HG03159 (cell line): Measurements from ENCODE around the gene RELB.
A peak's percentile ranks its signal among the peaks of the same experiment; 100 is the strongest.

Experiments
- ATAC-seq: cut with Tn5 transposase; IDR thresholded peaks from one replicate; pipeline ENCODE4 v1.9.1; 2021; ENCODE audit warnings: mild to moderate bottlenecking, moderate library complexity; ENCODE audit not compliant: unreplicated experiment

RELB gene

DNA sequence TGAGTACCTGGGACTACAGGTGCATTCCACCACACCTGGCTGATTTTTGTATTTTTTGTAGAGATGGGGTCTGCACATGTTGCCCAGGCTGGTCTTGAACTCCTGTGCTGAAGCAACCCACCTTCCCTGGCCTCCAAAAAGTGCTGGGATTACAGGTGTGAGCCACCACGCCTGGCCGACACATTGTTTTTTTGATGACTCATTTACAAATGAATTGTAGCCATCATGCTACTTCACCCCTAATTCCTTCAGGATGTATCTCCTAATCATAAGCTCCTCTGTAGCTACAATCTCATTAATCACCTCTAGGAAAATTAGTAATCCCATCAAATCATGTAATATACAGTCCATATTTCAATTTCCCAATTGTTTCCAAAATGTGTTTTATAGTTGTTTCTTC, 17.9 kb downstream of the RELB start:
- no peak for ATAC-seq

DNA sequence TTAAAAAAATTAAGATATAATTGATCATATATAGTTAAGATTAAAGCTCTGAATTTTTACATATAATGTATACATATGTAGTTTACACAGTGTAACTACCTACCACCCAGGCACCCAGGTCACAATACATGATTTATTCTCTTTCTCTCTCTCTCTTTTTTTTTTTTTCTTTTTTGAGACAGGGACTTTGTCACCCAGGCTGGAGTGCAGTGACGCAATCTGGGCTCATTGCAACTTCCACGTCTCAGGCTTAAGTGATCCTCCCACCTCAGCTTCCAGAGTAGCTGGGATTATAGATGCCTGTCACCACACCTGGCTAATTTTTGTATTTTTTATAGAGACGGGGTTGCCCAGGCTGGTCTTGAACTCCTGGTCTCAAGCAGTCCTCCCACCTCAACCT, 18.8 kb downstream of the RELB start:
- ATAC-seq, result no peak

DNA sequence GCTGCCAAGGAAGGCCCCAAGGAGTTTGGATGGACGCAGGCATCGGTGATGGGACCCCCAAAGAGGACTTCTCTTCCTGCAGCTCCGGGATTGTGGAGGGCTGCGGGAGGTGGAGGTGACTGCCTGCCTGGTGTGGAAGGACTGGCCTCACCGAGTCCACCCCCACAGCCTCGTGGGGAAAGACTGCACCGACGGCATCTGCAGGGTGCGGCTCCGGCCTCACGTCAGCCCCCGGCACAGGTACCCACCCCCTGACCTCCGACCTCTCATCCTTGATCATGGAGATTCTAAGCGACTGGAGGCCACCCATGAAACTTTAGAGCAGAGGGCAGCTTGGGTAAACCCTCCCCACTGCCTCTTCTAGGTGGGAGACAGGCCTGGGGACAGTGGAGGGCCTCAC, 20.7 kb downstream of the RELB start:
- no peak for ATAC-seq

DNA sequence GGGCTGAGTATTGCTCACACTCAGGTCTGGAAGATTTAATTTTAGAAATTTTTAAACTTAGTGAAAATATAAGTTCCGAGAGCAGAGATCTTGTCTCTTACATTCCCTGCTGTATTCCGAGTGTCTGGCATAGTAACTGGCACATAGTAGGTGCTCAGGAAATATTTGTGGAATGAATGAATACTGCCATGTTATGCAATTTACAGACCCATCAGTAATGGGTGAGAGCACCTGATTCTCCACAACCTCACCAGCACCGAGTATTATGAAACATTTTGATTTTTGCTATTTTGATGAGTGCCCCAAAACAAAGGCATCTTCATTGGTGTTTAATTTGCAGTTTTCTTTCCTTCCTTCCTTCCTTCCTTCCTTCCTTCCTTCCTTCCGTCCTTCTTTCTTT, 21.8 kb downstream of the RELB start:
- no peak for ATAC-seq

DNA sequence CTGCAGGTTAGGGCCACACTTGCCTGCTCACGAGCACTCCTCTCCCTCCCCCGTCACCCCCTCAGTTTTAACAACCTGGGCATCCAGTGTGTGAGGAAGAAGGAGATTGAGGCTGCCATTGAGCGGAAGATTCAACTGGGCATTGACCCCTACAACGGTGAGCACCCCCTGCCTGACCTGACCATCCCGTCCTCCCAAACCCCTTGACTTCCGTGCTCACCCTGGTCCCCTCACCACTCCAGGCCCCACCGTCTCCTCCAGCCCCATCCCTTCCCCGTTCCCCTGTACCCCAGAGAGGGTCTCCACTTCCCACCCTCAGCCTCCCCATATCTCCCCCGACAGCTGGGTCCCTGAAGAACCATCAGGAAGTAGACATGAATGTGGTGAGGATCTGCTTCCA, 24.0 kb downstream of the RELB start:
- ATAC-seq, result no peak

DNA sequence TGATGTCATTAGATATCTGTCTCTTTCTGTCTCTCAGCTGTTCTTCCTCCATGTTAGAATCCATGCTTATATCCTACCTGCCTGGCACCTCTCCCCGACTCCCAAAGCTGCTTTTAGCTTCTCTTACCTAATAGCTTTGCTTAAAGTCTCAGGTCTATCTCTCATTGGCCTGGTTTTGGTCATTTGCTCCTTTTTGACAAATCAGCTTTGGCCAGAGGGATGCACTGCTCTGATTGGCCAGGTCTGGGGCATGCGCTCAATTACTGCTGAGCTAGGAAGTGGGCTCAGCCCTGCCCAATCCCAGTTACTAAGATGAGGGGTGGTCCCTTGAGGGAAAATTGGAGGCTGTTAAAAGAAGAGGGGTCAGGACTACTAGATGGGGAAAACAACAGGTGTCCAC, 26.1 kb downstream of the RELB start:
- no peak for ATAC-seq

DNA sequence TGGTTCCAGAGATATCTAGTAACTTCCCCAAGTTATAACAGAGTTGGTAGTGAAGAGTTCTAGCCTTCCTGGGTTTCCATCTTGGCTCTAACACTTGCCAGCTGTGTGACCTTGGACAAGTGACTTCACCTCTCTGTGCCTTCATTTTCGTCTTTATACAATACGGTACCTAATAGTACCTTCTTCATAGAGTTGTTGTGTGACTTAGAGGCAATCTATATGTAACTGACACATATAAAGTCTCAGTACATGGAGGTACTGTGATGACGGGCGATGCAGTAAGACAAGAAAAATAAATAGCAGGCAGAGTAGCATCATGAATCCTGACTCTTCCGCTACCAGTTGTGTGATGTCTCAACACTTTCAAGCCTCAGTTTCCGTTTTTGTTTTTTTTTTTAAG, 29.6 kb downstream of the RELB start:
- ATAC-seq, result no peak

DNA sequence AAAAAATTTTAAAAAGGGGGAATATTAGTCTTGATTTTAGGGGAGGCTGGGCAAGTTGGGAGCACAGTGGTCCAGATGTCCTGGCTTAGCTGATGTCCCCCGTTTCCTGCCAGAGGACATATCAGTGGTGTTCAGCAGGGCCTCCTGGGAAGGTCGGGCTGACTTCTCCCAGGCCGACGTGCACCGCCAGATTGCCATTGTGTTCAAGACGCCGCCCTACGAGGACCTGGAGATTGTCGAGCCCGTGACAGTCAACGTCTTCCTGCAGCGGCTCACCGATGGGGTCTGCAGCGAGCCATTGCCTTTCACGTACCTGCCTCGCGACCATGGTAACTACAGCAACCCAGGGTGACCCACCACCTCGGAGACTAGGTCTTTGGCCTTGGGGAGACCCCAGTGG, 31.2 kb downstream of the RELB start:
- no peak for ATAC-seq

DNA sequence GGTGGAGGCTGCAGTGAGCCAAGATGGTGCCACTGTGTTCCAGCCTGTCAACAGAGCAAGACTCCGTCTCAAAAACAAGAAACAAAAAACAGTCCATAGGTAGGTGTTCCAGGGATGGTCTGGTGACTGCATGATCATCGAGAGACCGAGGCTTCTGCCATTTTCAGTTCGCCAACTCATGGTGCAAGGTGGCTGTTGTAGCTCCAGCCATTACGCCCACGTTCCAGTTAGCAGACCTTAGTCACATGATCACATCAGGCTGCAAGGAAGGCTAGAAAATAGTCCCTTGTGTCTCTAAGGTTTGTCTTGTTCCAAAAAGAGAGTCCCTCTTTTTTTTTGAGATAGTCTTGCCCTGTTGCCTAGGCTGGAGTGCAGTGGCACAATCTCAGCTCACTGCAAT, 34.5 kb downstream of the RELB start:
- no peak for ATAC-seq

DNA sequence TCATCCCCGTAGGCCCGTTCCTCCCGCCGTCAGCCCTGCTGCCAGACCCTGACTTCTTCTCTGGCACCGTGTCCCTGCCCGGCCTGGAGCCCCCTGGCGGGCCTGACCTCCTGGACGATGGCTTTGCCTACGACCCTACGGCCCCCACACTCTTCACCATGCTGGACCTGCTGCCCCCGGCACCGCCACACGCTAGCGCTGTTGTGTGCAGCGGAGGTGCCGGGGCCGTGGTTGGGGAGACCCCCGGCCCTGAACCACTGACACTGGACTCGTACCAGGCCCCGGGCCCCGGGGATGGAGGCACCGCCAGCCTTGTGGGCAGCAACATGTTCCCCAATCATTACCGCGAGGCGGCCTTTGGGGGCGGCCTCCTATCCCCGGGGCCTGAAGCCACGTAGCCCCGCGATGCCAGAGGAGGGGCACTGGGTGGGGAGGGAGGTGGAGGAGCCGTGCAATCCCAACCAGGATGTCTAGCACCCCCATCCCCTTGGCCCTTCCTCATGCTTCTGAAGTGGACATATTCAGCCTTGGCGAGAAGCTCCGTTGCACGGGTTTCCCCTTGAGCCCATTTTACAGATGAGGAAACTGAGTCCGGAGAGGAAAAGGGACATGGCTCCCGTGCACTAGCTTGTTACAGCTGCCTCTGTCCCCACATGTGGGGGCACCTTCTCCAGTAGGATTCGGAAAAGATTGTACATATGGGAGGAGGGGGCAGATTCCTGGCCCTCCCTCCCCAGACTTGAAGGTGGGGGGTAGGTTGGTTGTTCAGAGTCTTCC, 36.3 kb downstream of the RELB start:
- ATAC-seq, result no peak

DNA sequence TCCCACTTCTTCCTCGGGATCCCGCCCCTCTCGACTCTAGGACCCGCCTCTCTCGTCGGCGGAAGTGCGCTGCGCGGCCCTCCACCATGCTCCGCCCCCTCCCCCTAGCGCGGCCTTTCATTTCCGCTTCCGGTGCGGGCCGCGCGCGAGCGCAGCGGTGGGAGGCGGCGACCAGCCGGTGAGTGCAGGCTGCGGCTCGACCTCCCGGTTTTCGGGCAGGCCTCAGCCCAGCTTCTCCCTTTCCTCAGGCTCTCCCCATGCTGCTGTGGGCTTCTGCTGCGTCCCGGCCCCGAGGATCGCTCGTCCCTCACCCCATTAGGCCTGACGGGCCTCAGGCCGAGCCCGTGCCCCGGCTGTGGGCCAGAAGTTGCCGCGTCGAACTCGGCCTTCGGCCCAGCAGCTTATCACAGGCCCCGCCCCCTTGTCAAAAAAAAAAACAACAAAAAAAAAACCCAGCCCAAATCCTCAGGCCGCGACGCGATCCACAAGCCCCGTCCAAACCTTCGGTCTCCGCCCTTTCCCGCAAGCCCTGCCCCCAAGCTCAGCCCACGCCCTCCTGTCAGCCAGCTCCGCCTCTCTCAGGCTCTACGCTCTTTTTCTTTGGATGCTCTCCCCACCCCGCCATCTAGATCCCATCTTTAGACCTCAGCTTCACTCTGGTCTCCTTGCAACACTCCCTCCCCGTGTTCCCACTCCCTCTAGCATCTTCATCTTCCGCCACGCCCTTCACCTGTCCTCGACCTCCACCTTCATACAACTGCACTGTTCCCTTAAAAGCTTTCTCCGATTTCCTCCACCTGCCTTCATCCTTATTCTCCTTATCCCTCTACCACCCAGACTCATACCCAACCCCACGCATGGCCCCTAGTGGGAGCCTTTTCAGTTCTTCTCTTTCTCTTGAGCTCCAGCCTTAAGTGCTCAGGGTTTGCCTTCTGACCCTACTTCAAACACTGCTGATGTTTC, 37.9 kb downstream of the RELB start, which contains the start of gene CLASRP:
Gene CLASRP, plus strand, starts transcription at position 115 of the 963 bp plus-strand sequence. CDS start 1,168 bp downstream, outside the sequence.
- peak; percentile 84 for ATAC-seq

DNA sequence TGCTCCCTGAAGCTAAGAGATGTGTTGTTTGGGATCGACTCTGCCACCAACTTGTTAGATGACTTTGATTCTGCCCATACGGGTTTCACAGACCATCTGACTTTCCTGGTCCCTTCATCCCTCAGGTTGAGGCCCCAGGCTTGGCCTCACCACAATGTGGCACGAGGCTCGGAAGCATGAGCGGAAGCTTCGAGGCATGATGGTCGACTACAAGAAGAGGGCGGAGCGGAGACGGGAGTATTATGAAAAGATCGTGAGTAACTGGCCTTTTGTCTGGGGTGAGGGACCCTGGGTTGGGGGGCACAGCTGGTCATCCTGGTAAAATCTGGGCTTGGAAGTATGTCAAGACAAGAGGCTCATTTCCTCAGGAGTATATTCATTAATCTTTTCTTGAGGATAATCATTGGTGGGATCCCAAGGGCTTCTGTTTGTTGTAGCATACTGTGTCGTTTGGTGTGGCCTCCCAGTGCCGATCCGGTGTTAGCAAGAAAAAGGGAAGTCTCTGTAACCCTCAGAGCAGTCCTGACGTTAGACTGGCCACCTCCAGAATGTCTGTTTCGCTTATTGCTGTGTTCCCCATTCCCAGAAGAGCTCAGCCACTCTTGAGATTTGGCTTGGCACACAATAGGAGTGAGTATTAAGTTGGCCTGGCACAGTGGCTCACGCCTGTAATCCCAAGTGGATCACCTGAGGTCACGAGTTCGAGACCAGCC, 39.0 kb downstream of the RELB start:
- no peak for ATAC-seq

DNA sequence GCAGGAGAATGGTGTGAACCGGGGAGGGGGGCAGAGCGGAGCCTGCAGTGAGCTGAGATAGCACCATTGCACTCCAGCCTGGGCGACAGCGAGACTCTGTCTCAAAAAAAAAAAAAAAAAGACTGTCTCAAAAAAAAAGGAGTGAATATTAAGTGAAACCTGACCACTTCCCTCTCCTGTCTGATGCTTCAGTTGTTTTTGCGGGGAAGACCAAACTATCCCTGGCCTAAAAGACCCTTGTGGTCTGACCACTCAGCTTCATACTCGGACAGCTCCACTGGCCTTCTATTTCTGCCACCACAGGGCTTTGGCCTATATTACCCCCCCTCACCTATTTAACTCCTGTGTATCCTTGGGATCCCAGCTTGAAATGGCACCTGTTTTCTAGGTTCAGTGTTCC, 39.9 kb downstream of the RELB start:
- no peak for ATAC-seq

DNA sequence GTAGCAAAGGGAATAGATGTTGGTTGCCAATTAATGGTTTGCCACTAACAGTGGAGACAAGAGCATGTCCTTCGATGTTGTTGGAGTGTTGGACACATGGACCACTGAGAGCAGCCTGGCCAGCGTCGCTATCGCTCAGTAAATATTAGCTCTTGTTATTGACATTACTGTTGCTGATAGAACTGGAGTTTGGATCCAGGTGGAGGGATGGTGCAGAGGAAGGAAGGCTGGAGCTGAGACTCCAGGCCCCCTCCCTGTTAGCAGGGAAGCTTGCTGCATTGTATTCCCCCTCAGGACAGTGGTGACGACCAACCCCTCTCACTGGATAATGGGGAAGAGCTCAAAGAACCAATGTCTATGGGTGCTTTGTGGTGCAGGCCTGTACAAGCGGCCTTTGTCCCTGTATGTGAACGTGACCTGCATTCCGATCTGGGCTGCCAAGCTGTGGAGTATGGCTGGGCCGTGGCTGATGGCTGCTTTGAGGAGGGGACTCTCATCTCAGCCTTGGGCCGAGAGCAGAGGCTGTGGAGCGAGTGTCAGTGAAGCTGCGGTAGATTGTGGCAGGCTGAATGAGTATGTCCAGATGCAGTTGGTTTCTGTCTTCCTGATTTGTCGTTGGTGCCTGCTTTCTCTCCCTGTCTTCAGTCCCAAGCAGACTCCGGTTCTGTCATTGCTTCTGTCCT, 44.5 kb downstream of the RELB start:
- no peak for ATAC-seq

DNA sequence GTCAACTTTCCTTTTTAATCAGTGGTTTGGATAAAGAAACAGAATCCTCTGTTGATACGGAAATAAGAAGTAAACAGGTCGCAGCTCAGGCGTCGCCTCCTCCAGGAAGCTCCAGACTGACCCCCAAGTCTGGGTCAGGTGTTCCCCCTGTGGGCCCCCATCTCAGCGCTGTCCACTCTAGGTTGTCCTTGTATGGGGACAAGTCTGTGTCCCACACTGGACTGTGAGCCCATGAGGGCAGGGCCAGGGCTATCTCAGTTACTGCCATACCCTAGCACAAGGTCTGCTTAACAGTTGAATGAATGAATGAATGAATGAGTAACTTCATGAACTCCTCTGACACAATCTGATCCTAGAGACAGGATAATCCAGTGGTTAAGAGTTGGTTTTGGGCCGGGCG, 45.1 kb downstream of the RELB start:
- no peak for ATAC-seq

DNA sequence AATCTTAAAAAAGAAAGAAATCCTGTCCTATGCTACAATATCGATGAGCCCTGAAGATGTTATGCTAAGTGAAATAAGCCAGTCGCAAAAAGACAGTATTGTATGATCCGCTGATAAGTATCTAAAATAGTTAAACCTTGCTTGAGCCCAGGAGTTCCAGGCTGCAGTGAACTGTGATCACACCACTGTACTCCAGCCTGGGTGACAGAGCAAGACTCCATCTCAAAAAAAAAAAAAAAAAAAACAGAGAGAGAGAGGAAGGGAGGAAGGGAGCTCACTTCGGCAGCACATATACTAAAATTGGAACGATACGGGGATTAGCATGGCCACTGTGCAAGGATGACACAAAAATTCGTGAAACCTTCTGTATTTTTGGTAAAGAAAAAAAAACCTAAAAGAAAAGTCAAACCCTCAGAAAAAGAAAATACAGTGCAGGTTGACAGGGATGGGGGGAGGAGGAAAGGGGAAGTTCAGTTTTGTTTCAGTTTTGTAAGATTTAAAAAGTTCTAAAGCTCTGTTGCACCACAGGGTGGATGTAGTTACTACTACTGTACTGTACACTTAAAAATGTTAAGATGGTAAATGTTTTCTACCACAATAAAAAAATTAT, 46.0 kb downstream of the RELB start:
- no peak for ATAC-seq

DNA sequence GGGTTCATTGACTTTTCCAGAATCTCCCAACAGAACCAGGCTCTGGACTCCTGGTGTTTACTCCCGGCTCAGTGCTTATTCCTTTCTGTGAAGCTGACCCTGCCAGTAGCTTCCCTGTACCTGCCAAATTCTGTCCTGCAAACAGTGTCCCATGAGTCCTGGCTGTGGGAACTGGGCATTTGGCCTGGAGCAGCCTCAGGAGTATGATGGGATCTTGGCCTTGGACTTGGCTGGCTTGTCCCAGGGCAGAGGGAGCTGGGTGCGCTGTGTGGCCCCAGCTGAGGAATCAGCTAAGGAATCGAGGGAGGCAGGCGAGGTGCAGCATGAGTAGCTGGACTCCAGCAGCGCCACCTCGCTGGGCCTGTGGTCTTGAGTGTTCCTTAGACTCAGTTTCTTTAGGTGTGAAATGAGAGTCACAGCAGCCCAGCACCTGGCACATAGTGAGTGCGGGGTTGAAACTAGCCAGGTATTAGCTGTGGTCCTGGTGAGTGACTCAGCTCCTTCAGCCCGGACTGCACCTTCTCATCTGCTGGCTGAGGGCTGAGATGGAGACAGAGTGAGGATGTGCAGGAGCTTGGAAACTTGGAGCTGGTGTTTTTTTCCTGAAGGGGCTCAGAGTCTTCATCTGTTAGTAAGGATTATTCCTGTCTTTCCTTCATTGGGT, 47.9 kb downstream of the RELB start:
- ATAC-seq, result no peak

DNA sequence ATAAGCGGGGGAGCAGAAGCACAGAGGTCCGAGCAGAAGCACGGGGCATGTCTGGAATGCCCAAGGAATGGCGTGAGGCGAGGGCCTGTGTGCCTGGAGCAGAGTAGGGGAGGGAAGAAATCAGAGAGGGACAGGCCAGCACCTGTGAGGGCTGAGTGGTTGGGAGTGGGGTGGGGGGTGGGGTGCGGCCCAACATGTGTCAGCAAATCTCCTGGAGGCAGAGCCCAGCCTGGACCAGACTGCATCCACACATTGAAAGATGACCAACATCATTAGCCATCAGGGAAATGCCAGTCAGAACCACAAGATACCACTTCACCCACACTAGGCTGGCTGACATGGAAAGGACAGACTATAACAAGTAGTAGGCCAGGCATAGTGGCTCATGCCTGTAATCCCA, 48.8 kb downstream of the RELB start:
- no peak for ATAC-seq

DNA sequence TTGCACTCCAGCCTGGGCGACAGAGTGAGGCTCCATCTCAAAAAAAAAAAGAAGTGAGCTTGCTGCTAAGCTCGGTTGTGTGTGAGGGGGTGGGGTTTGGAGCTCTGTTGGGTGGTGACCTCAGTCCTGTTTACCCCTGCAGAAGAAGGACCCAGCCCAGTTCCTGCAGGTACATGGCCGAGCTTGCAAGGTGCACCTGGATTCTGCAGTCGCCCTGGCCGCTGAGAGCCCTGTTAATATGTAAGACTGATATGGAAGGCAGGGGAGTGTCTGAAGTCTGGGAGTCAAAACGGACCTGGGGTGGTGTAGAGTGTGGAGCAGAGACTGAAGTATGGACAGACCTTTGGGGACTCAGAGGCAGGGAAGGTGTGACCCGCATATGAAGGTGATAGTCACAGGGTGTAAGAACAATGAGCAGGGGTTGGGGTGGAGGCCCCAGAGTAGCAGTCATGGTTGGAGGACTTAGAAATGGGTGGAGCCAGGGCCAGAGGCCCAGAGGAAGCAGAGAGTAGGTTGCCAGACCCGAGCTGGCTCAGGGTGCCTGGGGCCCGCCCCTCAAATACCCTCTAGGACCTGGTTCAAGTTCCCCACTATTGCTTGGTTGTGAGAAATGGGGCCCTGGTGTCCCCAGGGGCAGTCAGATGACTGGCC, 50.8 kb downstream of the RELB start:
- ATAC-seq, result no peak
